NCI-H2196 (cell line): ENCODE results near the gene ZFYVE16.
"Not testable (repeated sequence)": the region's sequence is repeated elsewhere in the genome, so short reads cannot be mapped to it uniquely, and the experiment has no call there.

Source experiments
- DNase-seq: peaks from one replicate; lab custom pipeline; 2025; ENCODE audit not compliant: unreplicated experiment; lab: John Stamatoyannopoulos, UW

ZFYVE16 gene

DNA sequence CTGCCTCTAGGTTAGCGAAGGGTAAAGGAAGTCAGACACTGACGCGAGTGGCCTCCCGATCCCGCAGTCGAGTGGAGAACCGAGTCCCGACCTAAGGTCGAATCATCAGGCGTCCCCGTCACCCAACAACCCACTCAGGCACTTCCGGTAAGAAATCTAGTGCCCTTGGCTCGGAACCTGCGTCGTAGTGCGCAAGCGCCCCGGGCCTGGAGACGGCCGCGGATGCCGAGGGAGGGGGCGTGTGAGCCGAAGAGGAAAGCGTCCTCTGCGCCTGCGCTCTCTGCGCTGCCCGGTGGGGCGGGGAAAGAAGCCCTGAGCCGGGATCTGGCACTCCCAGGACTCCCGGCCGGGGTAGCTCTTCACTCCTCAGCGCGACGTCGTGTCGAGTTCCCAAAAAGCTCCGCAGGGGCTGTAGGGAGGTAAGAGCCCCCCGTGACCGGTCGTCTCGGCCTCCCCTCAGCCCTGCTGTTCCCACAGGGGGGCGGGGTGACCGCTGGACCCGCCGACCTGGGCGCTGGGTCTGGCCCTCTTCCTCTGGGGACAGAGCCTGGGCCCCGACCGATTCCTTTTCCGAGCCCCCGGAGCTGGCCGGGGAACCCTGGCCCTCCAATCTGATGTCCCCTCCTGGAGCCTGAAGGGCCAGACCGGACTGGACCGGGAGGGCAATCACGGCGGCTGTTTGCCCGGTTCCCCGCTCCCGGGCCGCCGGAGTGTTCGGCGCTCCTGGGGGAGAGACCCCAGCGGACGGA, at the start of gene ZFYVE16:
Gene ZFYVE16 (plus strand): TSS at position 330 of the 749 bp plus-strand sequence. CDS start 26,084 bp downstream, outside the sequence.
- DNase-seq, result peak; percentile 91

DNA sequence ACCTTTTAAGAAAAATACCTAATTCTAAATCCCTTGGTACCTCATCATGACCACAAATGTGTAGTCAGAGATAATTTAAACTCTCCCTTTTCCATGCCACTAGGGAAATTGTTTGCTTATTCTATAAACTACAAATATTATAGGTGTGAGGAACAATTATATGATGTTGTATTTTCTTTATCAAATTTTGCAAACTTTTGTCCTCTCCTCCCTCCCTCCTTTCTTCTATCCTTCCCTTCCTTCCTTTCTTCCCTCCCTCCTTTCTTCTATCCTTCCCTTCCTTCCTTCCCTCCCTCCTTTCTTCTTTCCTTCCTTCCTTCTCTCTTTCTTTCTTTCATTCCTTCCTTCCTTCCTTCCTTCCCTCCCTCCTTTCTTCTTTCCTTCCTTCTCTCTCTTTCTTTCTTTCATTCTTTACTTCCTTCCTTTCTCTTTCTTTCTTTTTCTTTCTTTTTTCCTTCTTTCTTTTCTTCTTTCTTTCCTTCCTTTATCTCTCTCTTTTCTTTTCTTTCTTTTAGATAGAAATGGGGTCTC, 46.9 kb upstream of the ZFYVE16 start:
- no peak for DNase-seq

DNA sequence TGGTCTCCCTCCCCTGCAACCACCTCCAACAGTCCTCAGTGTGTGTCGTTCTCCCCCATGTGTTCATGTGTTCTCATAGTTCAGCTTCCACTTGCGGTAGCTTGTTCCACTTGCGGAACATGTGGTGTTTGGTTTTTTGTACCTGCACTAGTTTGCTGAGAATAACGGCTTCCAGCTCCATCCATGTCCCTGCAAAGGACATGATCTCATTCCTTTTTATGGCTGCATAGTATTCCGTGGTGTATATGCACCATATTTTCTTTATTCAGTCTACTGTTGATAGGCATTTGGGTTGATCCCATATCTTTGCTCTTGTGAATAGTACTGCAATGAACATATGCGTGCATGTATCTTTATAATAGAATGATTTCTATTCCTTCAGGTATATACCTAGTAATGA, 43.0 kb upstream of the ZFYVE16 start:
- no peak for DNase-seq

DNA sequence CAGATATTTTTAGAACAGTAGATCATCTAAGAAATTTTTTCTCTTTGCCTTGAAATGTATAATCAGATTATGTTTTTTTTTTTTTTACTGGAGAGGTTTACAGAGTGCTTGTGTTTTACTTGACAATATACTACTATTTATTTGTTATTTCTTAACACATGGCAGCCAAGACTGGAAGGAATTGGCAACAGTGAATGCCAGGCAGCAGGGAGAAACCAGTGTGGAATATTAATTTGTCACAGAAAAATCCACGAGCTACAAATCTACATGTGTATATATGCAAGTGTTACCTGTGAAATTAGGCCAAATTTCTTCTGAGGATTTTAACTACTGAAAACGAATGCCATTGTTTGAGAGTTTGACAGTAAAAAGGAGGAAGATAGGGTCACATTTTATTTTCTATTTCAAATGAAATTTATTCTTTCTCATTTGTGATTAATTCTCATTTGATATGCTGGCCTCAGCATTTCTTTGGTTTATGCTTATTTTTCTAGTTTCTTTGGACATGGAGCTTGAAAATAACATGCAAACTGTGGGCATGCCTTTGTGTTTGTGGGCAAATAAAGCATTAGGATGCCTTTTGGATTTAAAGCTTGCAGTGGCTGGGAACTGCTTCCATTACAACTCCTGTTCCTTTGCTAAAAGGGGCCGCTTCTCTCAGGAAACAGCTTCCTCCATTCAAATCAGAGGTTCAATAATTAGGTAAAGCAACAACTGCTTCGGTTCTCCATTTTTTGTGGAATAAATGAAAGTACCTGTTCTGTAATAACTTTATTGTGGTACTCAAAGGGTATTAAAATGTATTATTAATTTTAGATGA, 39.0 kb upstream of the ZFYVE16 start:
- no peak for DNase-seq

DNA sequence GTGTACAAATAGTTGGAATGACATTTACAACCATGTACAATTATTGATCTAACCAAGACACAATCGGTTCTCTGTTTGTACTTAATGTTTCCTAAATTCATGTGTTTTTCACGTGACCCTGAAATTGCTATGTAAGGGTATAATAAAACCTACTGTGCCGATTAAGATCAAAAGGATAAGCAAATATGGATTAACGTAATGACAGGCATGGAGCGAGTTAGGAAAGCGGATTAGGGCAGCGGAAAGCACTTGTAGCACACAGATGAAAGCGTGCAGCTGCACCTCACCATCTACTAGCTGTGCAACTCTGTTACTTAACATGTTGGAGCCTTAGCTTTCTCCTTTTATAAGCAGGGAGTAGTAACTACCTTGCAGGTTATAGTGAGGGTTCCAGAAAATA, 38.3 kb upstream of the ZFYVE16 start:
- DNase-seq, result no peak

DNA sequence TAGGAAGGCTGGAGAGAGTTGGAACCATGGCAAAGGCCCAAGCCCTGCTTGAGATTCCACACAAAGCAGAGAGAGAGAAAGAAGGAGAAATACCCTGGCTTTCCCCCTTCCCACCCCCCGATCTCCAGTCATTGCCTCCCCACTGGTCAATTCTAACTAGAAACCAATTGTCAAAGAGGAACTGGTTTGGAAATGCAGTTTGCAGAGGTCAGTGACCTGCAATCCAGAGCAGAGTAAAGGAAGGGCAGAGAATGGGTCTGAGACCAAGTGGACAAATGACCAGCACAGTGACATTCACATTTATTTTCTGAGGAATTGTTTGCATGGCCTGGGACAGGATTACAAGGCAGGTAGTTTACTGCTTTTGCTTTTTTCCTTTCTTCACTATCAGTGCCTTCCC, 37.5 kb upstream of the ZFYVE16 start:
- DNase-seq, result no peak

DNA sequence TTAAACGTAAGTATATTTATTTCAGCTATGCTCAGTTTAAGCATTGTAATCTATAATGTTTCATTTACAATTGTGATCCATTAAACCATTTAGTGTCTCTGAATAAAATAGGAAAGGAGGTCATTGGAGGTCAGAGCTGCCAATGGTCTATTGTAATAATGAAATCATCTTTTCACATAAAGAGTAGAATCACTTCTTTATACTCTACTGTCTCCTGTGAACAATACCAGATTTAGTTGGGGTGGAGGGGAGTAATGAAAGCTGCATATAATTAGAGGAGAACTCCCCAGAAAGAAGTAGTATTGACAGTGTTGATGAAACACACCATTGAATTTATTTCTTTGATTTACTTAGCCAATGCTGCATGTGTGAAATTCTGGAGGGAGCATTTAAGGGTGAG, 35.1 kb upstream of the ZFYVE16 start:
- DNase-seq, result no peak

DNA sequence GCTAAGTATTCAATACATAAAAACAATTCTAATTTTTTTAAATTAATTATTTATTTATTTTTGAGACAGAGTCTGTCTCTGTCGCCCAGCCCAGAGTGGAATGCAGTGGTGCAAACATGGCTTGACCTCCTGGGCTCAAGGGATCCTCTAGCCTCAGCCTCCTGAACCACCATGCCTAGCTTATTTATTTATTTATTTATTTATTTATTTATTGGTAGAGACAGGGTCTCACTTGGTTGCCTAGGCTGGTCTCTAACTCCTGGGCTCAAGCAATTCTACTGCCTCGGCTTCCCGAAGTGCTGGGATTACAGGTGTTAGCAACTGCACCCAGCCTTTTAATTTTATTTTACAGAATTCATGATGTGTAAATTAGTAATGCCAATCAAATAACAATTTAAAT, 33.7 kb upstream of the ZFYVE16 start:
- no peak for DNase-seq

DNA sequence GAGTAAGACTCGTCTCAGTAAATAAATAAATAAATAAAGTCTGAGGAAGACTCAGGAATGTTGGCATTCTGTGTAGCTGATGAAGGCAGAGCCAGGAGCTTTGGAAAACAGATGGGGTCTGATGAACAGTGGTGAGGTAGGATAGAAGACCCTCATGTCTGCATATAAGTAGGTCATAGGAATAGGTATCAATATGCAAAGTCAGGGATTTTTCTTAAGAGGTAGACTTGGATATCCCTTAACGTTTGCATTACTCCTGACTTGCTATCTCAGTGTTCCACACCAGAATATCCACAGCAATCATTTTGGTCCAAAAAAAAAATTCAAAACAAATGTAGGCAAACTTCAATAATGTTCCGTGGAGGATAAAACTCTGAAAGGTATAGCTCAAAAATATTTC, 31.3 kb upstream of the ZFYVE16 start:
- DNase-seq, result no peak

DNA sequence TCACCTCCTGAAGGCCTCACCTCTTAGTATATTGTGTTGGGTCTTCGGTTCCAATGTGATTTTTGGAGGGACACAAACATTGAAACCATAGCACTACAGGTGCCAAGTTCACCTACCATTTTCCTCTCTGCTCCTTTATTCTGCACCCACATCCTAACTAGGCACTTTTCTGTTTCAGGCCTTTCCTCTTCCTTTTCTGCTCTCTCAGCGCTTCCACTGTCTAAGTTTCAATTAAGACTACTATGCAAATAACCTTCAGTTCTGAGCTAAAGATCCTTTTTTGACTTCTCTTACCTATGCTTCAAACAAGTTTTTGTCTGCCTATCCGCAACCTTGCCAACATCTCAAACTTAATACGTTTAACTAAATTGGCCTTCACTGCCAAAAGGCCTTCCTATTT, 25.4 kb upstream of the ZFYVE16 start:
- DNase-seq, result no peak

DNA sequence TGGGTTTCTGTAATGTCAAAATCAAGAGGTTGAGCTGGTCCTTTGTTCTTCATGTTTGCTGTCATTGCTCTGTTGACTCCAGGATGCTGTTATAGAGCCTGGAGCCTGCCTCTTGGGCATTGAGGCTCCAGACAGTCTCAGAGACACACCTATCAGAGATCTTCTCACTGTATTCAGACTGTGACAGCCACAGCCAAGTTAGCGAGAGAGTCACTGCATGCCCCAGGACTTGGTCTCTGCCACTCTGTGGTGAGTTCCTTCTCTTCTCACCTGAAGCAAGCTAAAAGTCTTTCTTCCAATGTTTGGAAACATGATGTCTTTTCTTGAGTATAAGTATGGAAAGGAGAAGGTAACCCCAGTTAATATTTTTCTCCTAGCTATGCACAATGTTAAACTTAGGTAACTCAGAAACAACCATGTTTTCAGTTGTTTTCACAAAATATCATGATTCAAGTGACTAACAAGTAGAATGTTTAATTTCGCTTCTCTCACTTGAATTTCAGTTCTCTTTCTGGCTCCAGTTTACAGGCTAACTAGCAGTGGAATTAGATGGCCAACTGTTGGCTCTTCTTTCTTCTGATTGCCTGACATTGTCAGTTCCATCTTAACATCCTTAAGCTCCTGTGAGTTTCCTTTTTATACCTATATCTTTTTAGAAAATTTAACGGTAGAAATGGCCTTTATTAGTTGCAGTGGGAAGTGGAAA, 20.6 kb upstream of the ZFYVE16 start:
- DNase-seq, result no peak

DNA sequence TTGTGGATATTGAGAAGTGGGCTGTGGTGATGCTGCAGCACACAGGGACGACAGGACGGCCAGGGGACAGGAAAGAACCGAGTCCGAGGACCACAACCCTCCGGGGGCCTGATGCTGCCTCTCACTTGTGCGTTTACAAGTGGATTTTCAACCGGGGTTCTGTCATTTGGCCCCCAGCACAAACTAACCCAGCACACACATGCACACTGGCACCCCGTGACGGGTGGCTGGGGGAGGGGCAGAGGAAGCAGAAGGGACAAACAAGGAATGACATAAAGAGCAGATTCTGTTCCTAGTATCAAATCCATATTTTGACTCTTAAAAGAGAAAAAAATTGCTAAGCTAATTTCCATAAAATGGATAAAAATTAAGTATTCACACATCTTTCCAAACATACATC, 18.3 kb upstream of the ZFYVE16 start:
- DNase-seq, result no peak

DNA sequence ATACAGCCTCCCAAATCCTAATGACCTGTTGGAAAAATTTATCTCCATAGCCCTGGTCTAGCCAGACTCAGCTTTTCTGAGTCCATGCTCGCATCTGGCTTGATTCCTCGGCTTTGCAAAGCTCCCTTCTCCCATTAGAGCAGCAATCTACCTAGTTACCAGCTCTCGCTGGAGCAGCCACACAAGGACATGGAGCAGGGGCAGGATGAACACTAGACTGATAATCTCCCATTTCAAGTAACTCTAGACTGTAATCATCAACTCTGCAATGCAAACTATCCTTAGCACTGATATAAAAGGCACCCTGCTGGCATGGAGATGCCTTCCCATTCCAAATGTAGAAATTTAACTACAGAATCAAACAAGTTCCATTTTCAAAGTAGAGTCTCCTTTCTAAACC, 17.5 kb upstream of the ZFYVE16 start:
- DNase-seq, result not testable (repeated sequence)

DNA sequence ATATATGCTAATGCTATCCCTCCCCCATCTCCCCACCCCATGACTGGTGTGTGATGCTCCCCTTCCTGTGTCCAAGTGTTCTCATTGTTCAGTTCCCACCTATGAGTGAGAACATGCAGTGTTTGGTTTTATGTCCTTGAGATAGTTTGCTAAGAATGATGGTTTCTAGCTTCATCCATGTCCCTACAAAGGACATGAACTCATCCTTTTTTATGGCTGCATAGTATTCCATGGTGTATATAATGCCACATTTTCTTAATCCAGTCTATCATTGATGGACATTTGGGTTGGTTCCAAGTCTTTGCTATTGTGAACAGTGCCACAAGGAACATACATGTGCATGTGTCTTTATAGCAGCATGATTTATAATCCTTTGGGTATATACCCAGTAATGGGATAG, 16.6 kb upstream of the ZFYVE16 start:
- not testable (repeated sequence) for DNase-seq

DNA sequence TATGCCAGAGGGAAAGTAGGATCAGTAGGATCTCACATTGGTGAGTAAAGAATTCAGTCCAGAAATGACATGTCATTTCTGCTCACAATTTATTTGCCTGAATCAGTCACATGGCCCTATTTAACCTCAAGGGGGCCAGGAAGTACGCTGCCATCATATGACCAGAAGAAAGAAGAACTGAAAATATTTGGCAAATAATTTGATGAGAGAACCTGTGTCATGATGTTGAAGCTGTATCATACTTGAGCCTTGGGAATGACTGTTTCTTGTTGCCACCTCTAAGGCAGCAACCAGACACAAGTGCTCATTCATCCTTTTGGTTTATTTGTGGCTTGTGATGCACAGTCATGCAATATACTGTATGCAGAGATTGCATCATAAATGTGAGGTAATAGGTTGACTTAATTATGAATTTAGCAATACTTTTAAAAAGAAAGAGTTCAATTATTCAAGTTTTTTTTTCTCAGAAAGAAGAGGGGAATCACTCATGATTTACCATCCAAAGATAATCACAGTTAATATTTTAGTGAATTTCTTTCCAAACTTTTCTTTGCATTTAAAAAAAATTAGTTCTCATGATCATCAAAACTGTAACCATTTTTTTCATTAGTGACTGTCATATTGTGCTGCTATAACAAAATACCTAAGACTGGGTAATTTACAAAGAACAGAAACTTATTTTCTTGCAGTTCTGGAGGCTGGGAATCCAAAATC, 8.2 kb upstream of the ZFYVE16 start:
- no peak for DNase-seq

DNA sequence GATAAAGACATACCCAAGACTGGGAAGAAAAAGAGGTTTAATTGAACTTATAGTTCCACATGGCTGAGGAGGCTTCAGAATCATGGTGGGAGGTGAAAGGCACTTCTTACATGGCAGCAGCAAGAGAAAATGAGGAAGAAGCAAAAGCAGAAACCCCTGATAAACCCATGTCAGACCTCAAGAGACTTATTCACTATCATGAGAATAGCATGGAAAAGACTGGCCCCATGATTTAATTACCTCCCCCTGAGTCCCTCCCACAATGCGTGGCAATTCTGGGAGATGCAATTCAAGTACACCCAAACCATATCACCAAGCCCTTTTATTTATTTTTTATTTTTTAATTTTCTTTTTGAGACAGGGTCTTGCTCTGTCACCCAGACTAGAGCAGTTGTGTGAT, 7.5 kb upstream of the ZFYVE16 start:
- DNase-seq, result not testable (repeated sequence)

DNA sequence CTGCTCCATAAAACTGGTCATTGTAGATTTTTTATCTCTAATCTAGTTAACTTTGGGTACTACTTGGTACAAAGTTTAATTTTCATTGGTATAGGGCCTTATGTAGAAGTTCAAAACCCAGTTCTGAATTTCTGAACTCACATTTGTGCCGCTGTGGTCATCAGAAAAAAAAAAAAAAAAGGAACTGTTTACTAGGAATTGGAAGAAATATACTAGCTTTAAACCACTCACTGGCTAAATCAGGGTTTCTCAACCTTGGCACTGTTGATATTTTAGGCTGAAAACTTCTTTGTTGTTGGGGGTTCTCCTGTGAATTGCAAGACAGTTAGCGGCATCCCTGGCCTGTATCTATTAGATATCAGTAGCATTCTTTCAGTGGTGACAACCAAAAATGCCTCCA, 4.1 kb upstream of the ZFYVE16 start:
- DNase-seq, result no peak

DNA sequence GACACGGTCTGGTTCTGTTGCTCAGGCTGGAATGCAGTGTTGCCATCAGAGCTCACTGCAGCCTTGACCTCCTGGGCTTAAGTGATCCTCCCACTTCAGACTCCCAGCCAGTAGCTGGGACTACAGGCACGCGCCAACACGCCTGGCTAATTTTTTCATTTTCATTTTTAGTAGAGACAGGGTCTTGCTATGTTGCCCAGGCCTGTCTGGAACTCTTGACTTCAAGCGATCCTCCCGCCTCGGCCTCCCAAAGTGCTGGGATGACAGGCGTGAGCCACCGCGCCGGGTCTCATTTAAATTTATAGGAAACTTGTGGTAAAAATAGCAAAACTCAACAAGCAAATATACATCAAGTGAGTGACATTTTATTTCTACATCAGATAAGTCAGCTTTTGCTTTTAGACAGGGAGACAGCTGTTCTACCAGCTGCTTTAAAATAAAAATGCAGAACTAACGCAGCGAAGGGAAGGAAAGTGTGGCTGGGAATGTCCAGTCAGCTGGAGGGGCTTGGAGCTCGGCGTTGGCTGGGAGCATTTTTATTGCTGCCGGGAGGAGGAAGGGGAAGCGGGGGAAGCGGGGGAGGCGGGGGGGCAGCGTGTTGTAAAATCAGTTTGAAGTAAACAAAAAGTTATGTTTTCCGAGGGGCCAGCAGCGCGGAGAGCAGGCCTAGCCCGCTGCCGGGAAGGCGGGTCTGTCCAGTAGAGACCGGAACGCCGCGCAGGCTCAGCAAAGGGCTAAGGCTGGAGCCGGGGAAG, 707 bp upstream of the ZFYVE16 start:
- DNase-seq, result no peak

DNA sequence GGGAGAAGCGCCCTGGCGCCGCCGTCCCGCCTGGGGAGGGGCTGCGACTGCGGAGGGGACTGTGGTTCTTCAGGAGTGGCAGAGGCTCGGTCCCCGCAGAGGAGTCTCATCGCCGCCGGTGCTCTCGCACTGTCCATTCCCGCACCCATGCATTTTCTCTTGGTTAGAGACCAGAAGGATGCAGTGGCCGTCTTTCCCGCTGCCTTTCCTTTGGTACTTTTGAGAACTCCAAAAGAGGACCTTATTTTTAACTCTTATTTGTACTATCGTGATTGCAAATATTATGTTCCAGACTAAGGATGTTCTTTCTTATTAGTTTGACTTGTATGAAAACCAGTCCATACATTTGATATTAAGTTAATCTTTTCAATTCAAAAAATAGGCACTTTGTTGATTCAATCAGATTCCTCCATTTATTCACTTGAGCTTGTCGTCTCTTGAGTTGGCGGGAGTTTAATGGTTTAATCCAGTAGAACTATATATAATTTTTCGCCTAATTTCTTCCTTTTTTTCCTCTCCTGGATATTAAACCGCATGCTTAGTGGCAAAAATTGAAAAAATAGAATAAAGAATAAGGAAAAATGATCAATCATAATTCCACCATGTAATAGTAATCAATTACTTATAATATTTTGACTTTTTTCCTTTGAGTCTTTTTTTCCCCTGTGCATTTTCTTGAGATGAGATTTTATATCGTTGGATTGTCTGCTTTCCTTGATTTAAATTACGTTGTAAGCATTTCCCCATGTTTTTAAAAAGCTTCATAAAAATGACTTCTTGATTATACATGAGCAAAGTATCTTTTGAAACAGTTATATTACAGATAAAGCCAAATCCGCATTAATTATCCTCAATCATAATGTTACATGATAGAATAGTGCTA, 861 bp downstream of the ZFYVE16 start:
- DNase-seq, result no peak
